ENCODE results near the gene MYMK.
A peak's percentile ranks its signal among the peaks of the same experiment; 100 is the strongest.

Gene MYMK

GRCh38 chr9:133557581-133557980 is 32.8 kb upstream of the MYMK start:
- DNase-seq, result no peak

DNA sequence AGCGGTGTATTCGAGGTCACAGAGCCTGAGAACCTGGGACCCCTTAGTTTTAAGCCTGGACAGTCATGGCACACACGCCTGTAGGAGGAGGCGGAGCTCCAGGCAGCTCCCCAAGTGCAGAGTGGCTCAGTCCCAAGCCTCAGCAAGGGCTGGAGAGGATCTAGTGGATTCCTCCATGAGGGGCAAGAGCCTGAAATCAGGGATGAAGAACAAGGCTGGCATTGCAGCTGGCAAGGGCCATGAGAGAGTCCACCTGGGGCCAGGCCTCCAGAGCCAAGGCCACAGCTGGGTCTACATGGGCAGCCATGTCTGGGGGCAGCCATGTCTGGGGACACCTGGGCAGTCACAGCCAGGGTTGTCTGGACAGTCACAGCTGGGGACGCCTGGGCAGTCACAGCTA is 31.6 kb upstream of the MYMK start:
- no peak for DNase-seq

GRCh38 chr9:133554729-133555128 is 30.0 kb upstream of the MYMK start:
- DNase-seq, result no peak

DNA sequence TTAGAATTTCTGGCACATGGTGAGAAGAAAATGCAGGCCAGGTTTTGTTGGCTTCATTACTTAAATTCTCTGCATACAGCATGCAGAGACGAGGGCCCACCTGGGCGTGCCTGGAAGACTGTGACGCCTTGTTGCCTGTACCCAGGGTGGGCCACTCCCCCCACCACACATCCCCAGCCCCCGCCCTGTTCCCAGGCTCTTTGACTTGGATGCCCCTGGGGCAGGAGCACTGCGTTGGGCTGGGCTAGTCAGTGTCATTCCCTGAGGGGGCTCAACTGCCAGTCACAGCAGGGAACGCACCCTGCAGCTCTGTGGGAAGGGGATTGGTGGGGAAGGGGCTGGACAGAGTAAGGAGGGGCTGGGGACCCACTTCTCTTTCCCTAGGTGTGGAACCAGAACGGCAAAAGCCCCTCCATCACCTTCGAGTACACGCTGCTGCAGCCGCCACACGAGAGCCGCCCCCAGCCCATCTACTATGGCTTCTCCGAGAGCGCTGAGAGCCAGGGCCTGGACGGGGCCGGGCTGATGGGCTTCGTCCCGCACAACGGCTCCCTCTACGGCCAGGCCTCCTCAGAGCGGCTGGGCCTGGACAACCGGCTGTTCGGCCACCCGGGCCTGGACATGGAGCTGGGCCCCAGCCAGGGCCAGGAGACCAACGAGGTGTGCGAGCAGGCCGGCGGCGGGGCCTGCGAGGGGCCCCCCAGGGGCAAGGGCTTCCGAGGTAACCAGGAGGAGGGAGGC is 29.4 kb upstream of the MYMK start:
- DNase-seq, result no peak

GRCh38 chr9:133553123-133553522 is 28.4 kb upstream of the MYMK start:
- no peak for DNase-seq

- no peak for DNase-seq
Observed at GRCh38 chr9:133552236-133552635, 27.5 kb upstream of the MYMK start.

DNA sequence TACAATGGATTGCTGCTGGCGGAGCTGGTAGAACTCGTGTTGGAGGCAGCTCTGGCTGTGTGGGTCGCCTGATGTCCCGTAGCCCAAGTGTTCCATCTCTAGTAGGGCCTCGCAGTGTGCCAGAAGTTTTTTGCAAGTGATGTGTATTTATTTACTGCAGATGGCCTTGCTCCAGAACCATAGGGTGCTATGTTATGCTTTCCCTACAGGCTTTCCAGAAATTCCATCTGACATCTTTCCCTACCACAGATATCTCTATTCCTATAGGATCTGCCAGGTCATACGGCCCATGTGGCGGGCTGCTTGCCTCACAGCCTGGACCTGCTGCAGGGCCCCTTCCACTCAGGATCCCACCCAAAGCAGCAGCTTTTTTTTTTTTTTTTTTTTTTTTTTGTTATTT is 26.7 kb upstream of the MYMK start:
- DNase-seq, result no peak

DNA sequence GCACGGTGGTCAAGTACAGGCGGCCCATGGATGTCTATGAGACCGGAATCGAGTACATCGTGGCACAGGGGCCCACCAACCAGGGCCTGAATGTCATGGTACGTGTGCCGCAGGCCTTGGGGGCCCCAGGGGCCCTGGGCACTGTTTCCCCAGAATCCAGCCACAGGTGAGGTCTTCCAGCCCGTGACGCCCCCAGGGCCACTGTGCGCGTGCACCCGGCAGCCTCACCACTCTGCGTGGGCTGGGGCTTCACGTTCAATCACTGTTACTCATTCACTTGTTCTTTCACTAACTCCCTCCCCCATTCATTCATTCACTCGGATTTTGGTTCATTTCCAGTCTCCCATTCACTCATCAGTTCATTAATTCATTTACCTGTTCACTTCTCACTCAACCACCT is 22.4 kb upstream of the MYMK start:
- DNase-seq, result no peak

- DNase-seq, result no peak
Observed at GRCh38 chr9:133546287-133546680, 21.5 kb upstream of the MYMK start.

DNA sequence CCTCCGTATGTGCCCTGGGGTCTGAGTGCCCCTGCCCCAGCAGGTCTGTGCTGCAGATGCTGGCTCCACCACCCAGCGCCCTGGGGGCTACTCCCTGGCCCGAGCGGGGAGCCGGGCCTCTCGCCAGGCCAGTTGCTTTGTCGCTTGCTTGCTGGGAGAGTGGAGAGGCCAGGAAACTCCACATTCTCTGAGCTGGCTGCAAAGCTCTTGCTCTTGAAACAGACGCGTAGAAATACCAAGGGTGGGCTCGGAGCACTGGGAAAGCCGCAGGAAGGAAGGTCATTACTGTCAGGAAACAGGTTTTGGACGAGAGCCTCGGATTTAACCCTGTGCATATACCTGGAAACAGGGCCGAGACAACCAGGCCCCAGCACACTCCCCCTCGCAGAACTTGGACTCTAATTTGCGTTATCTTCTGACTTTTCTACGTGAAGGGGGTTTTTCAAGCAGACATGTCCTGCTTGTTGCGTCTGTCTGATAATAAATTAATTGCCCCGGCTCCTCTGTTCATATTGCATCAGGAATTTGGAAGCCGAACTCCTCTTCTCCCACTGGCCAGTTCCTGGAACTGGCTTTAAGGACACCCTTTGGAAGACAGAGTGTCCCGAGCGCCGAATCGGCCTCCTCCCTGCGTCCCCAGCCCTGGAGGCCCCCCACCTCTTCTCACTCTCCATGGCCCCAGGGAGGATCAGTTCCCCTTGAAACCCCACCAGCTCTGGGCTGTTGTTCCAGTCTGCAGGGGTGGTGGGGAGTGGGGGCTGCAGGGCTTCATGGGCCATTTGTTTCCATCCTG is 20.9 kb upstream of the MYMK start:
- no peak for DNase-seq

- no peak for DNase-seq
Observed at GRCh38 chr9:133543772-133544467, 19.2 kb upstream of the MYMK start.

- no peak for DNase-seq
Observed at GRCh38 chr9:133542002-133542401, 17.2 kb upstream of the MYMK start.

DNA sequence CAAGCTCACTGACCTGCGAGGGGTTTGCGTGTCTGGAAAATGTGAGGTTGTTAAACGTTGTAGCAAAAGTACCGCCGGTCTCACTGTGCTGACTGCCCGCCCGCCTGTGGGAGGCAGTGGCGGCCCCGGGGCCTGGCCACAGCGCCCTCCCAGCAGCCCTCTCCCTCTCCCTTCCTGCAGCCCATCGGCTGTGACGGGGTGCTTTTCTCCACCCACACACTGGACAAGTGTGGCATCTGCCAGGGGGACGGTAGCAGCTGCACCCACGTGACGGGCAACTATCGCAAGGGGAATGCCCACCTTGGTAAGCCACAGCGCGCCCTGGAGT is 15.9 kb upstream of the MYMK start:
- no peak for DNase-seq

DNA sequence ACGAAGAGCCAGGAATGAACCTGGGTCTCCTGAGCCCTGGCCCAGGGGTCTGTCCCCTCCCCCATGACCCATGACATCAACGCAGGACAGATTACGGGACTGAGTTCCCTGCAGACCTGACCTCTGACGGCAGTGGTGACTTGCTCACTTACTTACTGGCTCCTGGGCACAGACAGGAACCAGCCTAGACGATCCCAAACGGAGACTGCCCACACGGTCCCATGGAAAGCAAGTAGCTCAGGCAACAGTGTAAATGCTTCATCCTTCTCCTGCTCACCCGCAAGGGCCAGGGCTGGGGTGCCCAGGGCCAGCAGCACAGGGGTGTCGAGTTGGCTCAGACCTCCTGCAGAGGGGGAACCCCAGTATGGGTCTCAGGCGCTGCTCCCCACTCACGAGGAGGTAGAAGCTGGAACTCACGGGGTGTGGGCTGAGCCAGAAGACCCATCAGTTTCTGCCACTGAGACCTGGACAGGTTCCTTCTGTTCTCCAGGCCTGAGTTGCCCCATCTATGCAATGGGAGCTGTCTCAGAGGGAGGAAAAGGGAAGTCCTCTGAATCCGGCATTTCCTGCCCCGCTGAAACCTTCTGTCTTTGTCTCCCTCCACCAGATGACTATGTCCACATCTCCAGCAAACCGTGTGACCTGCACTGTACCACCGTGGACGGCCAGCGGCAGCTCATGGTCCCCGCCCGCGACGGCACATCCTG is 15.4 kb upstream of the MYMK start:
- DNase-seq, result no peak

DNA sequence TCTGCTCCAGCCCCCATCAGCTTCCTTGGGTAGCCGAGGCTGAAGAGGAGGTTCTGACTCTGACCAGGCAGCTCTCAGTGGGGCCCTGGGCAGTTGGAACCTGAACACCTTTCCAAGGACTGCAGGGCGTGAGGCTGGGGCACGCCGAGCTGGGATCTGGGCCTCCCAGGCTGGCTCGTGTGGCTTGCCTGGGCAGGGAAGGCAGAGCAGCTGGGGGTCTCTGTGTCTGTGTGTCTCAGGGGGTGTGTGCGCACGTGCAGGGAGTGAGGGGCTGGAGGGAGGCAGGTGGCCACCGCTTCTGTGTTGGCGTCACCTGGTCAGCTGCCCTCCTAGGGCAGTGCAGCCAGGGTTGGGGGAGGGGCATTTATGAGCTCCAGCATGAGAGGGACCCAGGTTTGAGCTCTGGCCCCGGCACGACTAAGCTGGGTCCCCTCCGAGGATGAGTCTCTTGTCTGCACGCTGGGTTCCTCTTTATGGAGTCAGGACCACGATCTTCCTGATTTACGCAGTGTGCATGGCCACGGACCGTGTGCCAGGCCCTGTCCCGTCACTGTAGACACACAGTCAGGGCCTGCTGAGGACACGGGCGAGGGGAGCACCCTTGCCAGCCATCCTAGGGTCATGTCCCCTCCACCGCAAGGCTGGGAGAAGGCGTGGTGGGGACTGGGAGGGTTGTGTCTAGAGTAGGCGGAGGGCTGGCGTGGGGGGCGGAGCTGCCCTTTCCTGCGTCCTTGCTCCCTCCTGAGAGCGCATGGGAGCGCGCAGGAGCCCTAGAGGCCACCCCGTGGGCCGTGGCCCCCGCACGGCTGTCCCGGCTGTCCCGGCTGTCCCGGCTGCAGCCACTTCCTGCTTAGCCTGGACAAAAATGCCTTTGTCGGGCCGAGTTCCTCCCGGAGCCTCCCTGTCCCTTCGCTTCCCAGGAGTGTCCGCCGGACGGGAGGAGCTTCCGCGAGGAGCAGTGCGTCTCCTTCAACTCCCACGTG is 14.4 kb upstream of the MYMK start:
- DNase-seq, result no peak

DNA sequence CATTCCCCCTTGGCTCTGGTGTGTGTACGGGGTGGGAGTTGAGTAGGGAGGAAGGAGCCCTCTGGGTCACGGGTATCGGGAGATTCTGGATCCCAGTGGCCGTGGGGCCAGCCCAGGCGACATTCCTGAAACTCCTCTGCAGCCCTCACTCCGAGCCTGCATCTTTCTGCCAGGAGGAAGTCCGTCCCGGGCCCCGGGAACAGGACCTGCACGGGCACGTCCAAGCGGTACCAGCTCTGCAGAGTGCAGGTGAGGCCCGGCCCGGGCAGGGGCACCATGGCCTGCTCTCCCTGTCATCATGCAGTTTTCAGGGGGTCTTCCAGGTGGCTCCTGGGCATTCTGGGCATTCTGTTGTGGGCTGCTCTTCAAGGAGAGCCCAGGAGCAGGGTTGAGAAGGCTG is 13.4 kb upstream of the MYMK start:
- DNase-seq, result no peak

GRCh38 chr9:133537257-133537656 is 12.5 kb upstream of the MYMK start:
- DNase-seq, result no peak

DNA sequence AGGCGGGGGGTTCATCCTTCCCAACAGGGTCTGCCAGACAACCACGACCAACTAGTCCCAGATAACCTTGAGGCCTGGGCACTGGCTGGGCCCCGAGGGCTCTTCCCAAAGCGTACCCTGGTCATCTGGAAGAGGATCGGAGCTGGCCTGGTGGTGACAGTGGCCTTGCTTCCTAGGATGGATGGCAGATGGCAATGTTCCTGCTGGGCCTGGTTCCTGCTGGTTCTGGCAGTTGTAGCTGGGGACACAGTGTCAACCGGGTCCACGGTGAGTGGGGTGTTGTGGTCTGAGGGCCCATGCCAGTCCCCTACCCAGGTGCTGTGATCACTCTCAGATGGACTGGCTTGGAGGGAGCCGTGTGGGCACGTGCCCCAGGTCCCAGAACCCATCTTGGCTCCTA is 11.8 kb upstream of the MYMK start:
- no peak for DNase-seq

- DNase-seq, result no peak
Observed at GRCh38 chr9:133536080-133536479, 11.3 kb upstream of the MYMK start.

- no peak for DNase-seq
Observed at GRCh38 chr9:133535306-133535877, 10.6 kb upstream of the MYMK start.

- peak; percentile 63 for DNase-seq
Observed at GRCh38 chr9:133534346-133535291, 9.9 kb upstream of the MYMK start, which contains the start of gene ADAMTSL2. Gene ADAMTSL2, plus strand, starts transcription at chr9:133534704. Its CDS starts 2,009 bp downstream, at chr9:133536713.

Measured in activated T-cell treated with anti-CD3 and anti-CD28 coated beads for 4 hours (primary cell).